ENCODE results near the gene GPAT2. TPM values are rescaled to one million over a fixed set of nuclear protein-coding genes. Genes with fewer than 3 reads are reported as not detected.
A peak's percentile ranks its signal among the peaks of the same experiment; 100 is the strongest.
"Not testable (repeated sequence)": the region's sequence is repeated elsewhere in the genome, so short reads cannot be mapped to it uniquely, and the experiment has no call there.

Gene GPAT2
- polyA plus RNA-seq, 1 experiment: 9.5 TPM

DNA sequence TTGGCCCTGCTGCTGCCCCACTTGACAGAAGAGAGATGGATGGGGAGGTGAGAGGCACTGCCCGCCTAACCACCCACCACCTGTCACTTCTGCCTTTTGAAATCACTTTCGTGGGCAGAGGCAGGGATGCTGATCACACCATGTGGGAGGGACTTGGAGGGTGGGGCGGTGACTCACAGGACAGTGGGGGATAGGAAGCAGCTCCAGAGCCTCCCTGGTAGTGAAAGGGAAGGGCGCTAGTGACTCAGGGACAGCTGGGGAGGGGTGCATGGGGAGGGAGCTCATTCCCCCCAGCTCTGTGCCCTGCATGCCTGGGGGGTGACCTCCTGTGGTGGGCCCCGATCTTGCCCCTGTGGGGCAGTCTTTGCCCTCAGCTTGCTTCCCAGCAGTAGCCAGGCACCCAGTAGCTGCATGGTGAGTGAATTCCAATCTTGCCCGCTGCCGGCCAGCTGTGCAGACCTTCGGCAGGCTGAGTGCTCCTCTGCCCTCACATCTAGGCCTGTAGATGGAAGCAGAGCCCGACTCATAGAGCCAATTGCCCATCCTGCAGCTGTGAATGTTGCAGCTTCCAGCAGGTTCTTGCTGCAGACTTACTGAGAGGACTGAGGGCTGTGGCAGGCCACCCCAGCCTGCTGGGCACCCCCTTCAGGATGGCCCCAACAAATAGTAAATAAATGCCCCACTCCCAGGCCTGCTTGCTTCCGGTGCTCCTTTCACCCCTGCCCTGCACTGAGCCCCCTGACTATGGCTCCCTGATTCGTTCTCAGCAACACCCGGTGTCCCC, 28.6 kb upstream of the GPAT2 start:
- TF ChIP-seq, protein P1, sequence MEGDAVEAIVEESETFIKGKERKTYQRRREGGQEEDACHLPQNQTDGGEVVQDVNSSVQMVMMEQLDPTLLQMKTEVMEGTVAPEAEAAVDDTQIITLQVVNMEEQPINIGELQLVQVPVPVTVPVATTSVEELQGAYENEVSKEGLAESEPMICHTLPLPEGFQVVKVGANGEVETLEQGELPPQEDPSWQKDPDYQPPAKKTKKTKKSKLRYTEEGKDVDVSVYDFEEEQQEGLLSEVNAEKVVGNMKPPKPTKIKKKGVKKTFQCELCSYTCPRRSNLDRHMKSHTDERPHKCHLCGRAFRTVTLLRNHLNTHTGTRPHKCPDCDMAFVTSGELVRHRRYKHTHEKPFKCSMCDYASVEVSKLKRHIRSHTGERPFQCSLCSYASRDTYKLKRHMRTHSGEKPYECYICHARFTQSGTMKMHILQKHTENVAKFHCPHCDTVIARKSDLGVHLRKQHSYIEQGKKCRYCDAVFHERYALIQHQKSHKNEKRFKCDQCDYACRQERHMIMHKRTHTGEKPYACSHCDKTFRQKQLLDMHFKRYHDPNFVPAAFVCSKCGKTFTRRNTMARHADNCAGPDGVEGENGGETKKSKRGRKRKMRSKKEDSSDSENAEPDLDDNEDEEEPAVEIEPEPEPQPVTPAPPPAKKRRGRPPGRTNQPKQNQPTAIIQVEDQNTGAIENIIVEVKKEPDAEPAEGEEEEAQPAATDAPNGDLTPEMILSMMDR (IDR thresholded peaks at IDR 0.05; ENCODE audit: insufficient read depth, low read depth, low read length): peak; percentile 55
- POLR2A ChIA-PET; H3K27me3 ChIP-seq (ENCODE audit: control insufficient read depth, insufficient read depth, low read length); H3K36me3 ChIP-seq (ENCODE audit: control insufficient read depth, insufficient read depth, low read length); H3K4me3 ChIP-seq (ENCODE audit: low read depth, low read length); DNase-seq (ENCODE audit: low read depth): not testable (repeated sequence)
- CTCF ChIA-PET: interaction anchor here (0.7 to 1.0 kb wide), 3 partner anchors 46 to 1635 kb away, joined by 3 to 4 read pairs (median 3); no protein-coding TSS in a partner anchor

DNA sequence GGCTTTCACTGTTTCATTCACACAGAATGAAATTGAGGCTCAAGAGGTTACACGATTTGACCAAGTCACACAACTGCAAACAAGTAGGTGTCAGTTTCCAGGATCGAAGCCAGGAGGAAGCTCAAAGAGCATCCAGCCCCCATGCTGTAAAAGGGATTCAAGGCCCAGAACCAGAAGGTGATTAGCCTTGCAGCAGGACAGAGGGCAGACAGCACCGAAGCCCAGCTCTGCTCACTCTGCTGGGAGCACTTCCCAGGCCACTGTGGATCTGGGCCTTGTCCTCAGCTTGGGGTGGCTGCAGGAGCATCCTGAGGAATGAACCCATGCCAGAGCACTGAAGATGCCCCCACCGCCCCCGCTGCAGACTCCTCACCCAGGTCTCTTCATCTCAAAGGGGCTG, 27.8 kb upstream of the GPAT2 start:
- H3K36me3 ChIP-seq (ENCODE audit: control insufficient read depth, insufficient read depth, low read length); DNase-seq (ENCODE audit: low read depth); H3K4me3 ChIP-seq (ENCODE audit: low read depth, low read length); POLR2A ChIA-PET; H3K27me3 ChIP-seq (ENCODE audit: control insufficient read depth, insufficient read depth, low read length); CTCF ChIA-PET: not testable (repeated sequence)

DNA sequence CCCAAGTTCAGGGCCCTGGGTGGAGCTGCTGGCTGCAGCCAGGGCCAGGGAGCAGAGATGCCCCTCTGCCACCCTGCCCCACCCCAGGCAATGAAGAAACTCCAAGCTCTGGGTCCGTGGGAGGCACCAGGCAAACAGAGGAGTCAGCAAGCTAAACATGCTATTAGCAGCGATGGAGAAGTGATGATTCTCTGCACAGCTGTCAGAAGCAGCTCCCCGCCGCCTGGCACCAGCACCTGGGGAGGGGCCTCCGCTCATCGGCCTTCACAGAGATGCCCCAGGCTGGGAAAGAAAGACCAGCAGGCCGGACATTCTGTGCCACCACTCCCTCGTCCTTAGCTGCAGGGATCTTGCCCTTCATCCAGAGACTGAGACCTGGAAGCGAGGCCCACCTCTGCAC, 27.2 kb upstream of the GPAT2 start:
- H3K4me3 ChIP-seq (ENCODE audit: low read depth, low read length); DNase-seq (ENCODE audit: low read depth); H3K27me3 ChIP-seq (ENCODE audit: control insufficient read depth, insufficient read depth, low read length); POLR2A ChIA-PET; H3K36me3 ChIP-seq (ENCODE audit: control insufficient read depth, insufficient read depth, low read length): not testable (repeated sequence)
- CTCF ChIA-PET: interaction anchor here (0.7 kb wide), 1 partner anchor 55 kb away, joined by 3 read pairs; the partner anchor contains the start of gene ADRA2B

DNA sequence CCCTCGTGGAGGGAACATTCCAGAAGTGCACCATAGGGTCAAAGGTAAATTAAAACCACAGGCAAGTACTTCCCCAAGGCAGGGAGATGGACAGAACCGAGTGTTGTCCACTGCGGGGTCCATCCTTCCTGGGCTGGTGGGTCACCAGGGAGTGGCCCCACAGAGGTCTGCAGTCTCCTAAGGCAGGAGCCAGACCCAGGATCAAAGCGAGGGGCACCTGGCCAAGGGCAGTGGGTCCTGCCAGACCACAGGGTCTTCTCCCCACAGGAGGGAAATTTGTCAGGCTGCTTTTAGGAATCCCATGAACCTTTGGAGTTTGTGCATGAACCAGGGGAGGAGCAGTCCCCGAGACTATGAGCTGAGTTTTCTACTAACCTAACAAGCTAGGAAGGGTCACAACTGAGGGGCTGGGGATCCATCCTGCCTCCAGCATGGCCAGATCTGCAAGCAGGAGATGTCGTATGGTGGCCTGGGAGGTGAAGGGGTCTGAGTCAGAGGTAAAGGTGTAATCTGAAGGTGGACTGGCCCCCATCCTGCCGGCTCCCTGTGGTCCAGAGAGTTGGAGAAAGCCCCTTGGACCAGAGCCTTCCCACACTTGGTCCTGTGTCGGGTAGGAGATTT, 26.6 kb upstream of the GPAT2 start:
- H3K4me3 ChIP-seq (ENCODE audit: low read depth, low read length); H3K36me3 ChIP-seq (ENCODE audit: control insufficient read depth, insufficient read depth, low read length); POLR2A ChIA-PET; H3K27me3 ChIP-seq (ENCODE audit: control insufficient read depth, insufficient read depth, low read length); DNase-seq (ENCODE audit: low read depth): not testable (repeated sequence)
- CTCF ChIA-PET: interaction anchor here (0.7 kb wide), 1 partner anchor 55 kb away, joined by 3 read pairs; the partner anchor contains the start of gene ADRA2B

DNA sequence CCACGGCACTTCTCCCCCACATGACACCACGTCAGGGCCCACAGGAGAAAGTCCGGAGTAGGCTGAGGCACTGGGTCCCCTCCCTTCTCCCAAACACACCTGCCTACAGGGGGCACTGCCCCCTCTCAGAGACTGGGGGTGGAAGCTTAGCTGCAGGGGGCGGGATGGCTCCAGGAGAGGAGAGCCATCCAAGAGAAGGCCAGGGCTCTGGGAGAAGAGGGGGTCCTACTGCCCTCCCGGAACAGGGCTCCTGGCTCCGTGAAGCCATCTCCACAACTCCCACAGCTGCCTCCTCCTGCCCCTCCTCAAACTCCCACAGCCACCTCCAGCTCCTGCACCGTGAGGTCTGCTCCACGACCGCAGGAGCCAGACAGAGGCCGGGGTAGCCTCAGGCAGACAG, 25.6 kb upstream of the GPAT2 start:
- DNase-seq (ENCODE audit: low read depth); H3K4me3 ChIP-seq (ENCODE audit: low read depth, low read length); H3K27me3 ChIP-seq (ENCODE audit: control insufficient read depth, insufficient read depth, low read length); H3K36me3 ChIP-seq (ENCODE audit: control insufficient read depth, insufficient read depth, low read length); POLR2A ChIA-PET; CTCF ChIA-PET: not testable (repeated sequence)

DNA sequence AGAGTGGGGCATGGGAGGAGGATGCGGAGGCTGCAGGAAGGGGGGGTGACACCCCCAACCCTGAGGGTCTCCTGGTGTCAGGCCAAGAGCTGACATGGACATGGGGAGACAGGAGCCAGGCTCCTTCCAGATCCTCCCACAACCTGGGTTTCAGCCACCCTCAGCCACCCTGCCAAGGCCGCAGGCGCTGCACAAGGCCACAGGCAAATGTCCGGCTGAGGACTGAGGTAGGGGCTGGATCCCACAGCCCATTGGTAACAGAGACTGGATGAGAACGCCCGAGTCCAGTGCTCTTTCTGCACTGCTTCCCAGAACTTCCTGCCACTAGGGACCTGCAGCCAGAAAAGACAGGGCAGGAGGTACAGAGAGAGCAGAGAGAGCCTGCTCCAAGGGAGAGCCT, 24.7 kb upstream of the GPAT2 start:
- DNase-seq (ENCODE audit: low read depth); H3K27me3 ChIP-seq (ENCODE audit: control insufficient read depth, insufficient read depth, low read length); POLR2A ChIA-PET; CTCF ChIA-PET; H3K4me3 ChIP-seq (ENCODE audit: low read depth, low read length); H3K36me3 ChIP-seq (ENCODE audit: control insufficient read depth, insufficient read depth, low read length): not testable (repeated sequence)

DNA sequence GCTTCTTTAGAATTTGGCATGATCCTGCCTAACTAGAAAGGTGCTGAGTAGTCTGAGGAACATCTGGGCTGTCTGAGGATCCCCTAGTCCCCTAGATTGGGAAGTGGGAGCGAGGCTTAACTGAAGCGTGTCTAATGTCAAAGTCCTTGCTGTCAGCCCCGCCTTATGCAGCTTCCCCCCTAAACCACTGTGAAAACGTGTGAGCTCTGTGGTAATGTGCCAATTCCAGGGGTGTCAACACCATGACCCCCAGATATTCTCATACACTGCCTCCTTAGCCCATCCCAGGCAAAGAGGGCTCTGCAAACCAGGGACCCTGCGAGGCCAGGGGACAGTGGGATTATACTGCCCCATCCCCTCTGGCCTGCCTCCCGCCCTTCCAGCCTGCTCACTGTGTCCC, 21.1 kb upstream of the GPAT2 start:
- DNase-seq (ENCODE audit: low read depth); H3K36me3 ChIP-seq (ENCODE audit: control insufficient read depth, insufficient read depth, low read length); CTCF ChIA-PET; H3K4me3 ChIP-seq (ENCODE audit: low read depth, low read length); H3K27me3 ChIP-seq (ENCODE audit: control insufficient read depth, insufficient read depth, low read length); POLR2A ChIA-PET: not testable (repeated sequence)

DNA sequence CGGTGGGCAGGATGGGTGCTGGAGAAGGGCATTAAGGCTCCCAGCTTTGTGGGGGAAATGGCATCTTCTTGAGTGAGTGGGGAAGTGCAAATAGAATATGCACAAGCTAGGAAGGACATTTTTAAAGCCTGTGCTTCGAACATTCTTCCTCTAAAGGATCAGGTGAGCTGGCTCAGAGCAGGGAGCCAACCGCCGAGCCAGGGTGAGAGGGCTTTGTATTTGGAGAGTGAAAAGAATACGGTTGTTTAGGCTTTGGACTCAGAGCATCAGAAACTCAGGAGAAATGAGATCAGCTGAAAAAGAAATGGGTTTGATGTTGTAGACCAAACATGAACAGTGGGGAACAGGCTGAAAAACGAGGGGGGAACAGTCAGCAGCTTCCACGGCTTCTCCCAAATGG, 19.8 kb upstream of the GPAT2 start:
- H3K27me3 ChIP-seq (ENCODE audit: control insufficient read depth, insufficient read depth, low read length); H3K4me3 ChIP-seq (ENCODE audit: low read depth, low read length); H3K36me3 ChIP-seq (ENCODE audit: control insufficient read depth, insufficient read depth, low read length); CTCF ChIA-PET; POLR2A ChIA-PET; DNase-seq (ENCODE audit: low read depth): not testable (repeated sequence)

DNA sequence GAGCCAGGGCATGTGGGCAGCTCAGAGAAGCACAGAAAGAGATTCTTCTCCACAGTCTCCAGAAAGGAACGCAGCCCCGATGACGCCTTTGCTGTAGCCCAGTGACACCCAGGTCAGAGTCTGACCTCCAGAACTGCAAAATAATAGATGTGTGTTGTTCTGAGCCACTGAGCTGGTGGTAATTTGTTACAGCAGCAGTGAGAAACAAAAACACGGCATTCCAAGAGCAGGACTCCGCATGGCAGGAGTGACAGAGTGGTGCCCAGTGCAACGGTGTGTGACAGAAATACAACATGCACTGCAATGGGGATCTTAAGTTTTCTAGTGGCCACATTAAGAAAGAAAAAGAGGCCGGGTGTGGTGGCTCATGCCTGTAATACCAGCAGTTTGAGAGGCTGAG, 18.7 kb upstream of the GPAT2 start:
- H3K4me3 ChIP-seq (ENCODE audit: low read depth, low read length); CTCF ChIA-PET; DNase-seq (ENCODE audit: low read depth); H3K36me3 ChIP-seq (ENCODE audit: control insufficient read depth, insufficient read depth, low read length); POLR2A ChIA-PET; H3K27me3 ChIP-seq (ENCODE audit: control insufficient read depth, insufficient read depth, low read length): not testable (repeated sequence)

DNA sequence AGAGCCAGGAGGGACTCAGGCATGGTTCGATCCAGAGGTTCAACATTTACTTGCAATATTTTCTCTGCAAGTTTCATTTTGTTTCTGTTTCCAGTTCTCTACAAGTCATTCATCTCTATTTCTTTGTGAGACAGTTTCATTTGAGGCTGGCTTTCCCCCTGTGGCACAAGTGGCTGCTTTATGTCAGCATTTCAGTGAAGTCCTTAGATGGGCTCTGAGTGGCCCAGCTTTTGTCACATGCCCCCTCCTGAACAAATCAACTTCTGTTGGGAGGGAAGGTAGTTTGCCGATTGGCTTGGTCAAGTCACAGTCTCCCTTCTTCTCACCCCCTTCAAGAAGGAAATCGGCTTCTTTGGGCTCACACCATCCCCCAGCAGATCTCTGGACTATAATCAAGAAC, 17.9 kb upstream of the GPAT2 start:
- POLR2A ChIA-PET: not testable (repeated sequence)

DNA sequence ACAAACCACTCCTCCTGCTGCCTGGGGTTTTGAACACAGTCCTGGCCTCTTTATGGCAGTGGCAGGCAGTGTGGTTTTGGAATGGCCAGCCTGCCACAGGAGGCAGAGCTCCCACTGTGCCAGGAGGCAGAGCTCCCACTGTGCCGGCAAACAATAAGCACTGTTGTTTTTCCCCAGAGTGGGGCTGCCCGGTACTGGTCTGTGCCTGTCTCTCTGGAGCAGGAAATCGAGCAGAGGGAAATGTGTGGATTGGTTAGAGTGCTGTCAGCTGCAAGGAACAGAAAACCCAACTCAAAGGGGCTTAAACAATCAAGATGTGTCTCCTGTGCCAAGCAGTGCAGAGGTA, 15.2 kb upstream of the GPAT2 start:
- H3K4me3 ChIP-seq (ENCODE audit: low read depth, low read length); CTCF ChIA-PET; H3K36me3 ChIP-seq (ENCODE audit: control insufficient read depth, insufficient read depth, low read length); POLR2A ChIA-PET; H3K27me3 ChIP-seq (ENCODE audit: control insufficient read depth, insufficient read depth, low read length); DNase-seq (ENCODE audit: low read depth): not testable (repeated sequence)

More for the DNA sequence above, 17.9 kb upstream of the GPAT2 start:
- H3K4me3 ChIP-seq (ENCODE audit: low read depth, low read length); CTCF ChIA-PET; DNase-seq (ENCODE audit: low read depth); H3K36me3 ChIP-seq (ENCODE audit: control insufficient read depth, insufficient read depth, low read length); H3K27me3 ChIP-seq (ENCODE audit: control insufficient read depth, insufficient read depth, low read length): not testable (repeated sequence)

DNA sequence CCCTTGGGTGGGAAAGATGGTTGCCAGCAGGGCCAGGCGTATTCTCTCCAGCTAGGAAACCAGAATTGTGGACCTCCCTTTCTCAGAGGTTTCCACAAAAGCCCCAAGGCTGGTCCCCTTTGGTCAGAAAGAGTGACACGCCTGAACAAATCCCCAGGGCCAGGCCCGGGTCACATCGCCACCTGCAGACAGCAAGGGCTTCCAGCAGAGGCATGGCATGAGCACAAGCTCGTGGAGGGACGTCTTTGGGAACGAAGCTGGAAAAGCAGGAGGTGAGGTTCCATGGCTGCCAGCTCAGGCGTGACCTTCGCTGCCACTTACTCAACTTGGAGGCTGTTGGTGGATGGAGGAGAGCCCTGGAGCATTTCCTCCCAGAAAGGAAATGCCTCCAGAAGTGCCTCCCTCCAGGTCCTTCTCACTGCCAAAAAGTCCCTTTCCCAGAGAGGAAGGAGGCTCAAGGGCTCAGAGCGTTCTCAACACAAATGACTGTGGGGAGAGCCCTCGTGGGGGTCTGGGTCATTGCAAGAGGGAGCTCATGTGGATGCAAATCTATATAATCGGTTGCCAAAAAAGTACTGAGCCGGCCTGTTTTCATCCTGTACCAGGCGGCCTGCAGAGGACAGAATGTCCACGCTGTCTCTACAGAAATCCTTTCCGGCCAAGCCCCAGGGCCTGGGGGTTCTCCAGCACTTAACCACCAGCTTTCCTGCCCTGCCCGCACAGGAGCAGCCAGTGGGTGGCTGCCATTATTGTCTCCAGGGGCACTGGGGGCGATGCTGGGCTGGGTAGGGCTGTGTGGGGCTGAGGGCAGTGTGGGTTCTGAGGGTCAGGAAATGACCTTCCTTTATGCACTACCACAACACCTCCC, 14.6 kb upstream of the GPAT2 start:
- H3K4me3 ChIP-seq (ENCODE audit: low read depth, low read length); CTCF ChIA-PET; DNase-seq (ENCODE audit: low read depth); H3K27me3 ChIP-seq (ENCODE audit: control insufficient read depth, insufficient read depth, low read length); H3K36me3 ChIP-seq (ENCODE audit: control insufficient read depth, insufficient read depth, low read length); POLR2A ChIA-PET: not testable (repeated sequence)
